Upper lobe of left lung (tissue), 6 donors: Measurements from ENCODE around the gene TRIM56. TPM values are rescaled to one million over a fixed set of nuclear protein-coding genes. Genes with fewer than 3 reads are reported as not detected.

Source experiments
- ATAC-seq, 2 donors: fragments of 200-7000 bp; cut with Tn5 transposase; one replicate each; pipeline ENCODE4 v1.9.1; 2022; ENCODE audit warnings: mild to moderate bottlenecking in 2 of 2, moderate library complexity in 2 of 2; ENCODE audit not compliant: low FRiP score in 2 of 2
- DNase-seq, 2 donors: peaks; one replicate each; pipeline ENCODE4 v3.0.0-alpha.2; 2019 to 2020
- H3K27ac ChIP-seq, 4 donors: fragments of 200-600 bp; sonication (generic); one replicate each; pipeline ENCODE4 v1.5.1; 2016 to 2019
- H3K27me3 ChIP-seq, 4 donors: fragments of 200-600 bp; sonication (generic); one replicate each; pipeline ENCODE4 v1.5.1; 2017 to 2019
- H3K36me3 ChIP-seq, 4 donors: fragments of 200-600 bp; sonication (generic); one replicate each; pipeline ENCODE4 v1.5.1; 2016 to 2019
- H3K4me1 ChIP-seq, 4 donors: fragments of 200-600 bp; sonication (generic); one replicate each; pipeline ENCODE4 v1.5.1; 2018 to 2019
- H3K4me3 ChIP-seq, 4 donors: fragments of 200-600 bp; sonication (generic); one replicate each; pipeline ENCODE4 v1.5.1; 2017 to 2019; ENCODE audit warnings: mild to moderate bottlenecking in 2 of 4, moderate library complexity in 1 of 4
- H3K9me3 ChIP-seq, 4 donors: fragments of 200-600 bp; sonication (generic); one replicate each; pipeline ENCODE4 v1.5.1; 2018 to 2019
- EP300 ChIP-seq, 4 donors: sonication (generic); formaldehyde crosslinking; IDR thresholded peaks; one replicate each; pipeline ENCODE4 v1.5.1; 2017; ENCODE audit warnings: antibody characterized with exemption in 4 of 4, control low read depth in 2 of 4
- POLR2A ChIP-seq, 4 donors: fragments of 450-650 bp; IDR thresholded peaks; one replicate each; pipeline ENCODE4 v1.5.1; 2016 to 2017; ENCODE audit warnings: antibody characterized with exemption in 4 of 4, mild to moderate bottlenecking in 2 of 4
- POLR2AphosphoS5 ChIP-seq, 2 donors: sonication (generic); formaldehyde crosslinking; IDR thresholded peaks; one replicate each; pipeline ENCODE4 v1.5.1; 2017; ENCODE audit warnings: antibody characterized with exemption in 2 of 2
- WGBS, 2 donors: methylation state at CpG; one replicate each; pipeline ENCODE4 v1.1.5; 2017 to 2018; 5-methylcytosine and 5-hydroxymethylcytosine counted together
- total RNA-seq, 6 donors: library from RNA; depleted of rRNA in 4 of 6; stranded (reverse); fragments of >200 nt in 4 of 6; gene quantifications; one replicate each; pipeline versions ENCODE4 v1.1.0 to v1.2.1, GENCODE V29; 2016 to 2021
- TF ChIP-seq, protein P1 (sequence below), 6 experiments: fragments of 450-650 bp in 4 of 6; fragments of 200-600 bp in 2 of 6; sonication (generic) in 2 of 6; IDR thresholded peaks; one replicate each; pipeline ENCODE4 v1.5.1; 2016 to 2019; ENCODE audit warnings: antibody characterized with exemption in 6 of 6
- donor health status: DM: no; HTN: no; CAD: no; lungs with moderate emphysema.
- donor health status: DM: no; HTN: yes; CAD: no; lungs with severe emphysema.

TRIM56 gene
- total RNA-seq, 6 donors from 2014 or later, result 25.4 to 66.1 (median 51.3) TPM

DNA sequence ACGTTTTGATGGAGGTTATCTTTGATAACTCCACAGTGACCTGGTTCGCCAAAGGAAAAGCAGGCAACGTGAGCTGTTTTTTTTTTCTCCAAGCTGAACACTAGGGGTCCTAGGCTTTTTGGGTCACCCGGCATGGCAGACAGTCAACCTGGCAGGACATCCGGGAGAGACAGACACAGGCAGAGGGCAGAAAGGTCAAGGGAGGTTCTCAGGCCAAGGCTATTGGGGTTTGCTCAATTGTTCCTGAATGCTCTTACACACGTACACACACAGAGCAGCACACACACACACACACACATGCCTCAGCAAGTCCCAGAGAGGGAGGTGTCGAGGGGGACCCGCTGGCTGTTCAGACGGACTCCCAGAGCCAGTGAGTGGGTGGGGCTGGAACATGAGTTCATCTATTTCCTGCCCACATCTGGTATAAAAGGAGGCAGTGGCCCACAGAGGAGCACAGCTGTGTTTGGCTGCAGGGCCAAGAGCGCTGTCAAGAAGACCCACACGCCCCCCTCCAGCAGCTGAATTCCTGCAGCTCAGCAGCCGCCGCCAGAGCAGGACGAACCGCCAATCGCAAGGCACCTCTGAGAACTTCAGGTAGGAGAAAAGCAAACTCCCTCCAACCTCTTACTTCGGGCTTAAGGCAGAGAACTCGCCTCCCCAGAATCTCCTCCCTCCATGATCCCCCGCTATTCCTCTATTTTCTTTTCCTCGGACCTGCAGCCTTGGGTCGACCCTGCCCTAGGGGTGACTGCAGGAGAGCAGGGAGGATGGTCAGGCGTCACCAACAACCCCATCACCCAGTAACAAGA is 41.6 kb downstream of the TRIM56 start, which contains the start of gene SERPINE1:
Gene SERPINE1, plus strand, starts transcription at position 454 of the 809 bp plus-strand sequence. CDS start 1,290 bp downstream, outside the sequence.
- H3K27ac ChIP-seq, result peak within 1 kb of the TSS; percentile 82 to 87 (median 84)
- DNase-seq (peak; percentile 65 to 84), ATAC-seq (peak; percentile 79 to 90)
- TF ChIP-seq, protein P1, sequence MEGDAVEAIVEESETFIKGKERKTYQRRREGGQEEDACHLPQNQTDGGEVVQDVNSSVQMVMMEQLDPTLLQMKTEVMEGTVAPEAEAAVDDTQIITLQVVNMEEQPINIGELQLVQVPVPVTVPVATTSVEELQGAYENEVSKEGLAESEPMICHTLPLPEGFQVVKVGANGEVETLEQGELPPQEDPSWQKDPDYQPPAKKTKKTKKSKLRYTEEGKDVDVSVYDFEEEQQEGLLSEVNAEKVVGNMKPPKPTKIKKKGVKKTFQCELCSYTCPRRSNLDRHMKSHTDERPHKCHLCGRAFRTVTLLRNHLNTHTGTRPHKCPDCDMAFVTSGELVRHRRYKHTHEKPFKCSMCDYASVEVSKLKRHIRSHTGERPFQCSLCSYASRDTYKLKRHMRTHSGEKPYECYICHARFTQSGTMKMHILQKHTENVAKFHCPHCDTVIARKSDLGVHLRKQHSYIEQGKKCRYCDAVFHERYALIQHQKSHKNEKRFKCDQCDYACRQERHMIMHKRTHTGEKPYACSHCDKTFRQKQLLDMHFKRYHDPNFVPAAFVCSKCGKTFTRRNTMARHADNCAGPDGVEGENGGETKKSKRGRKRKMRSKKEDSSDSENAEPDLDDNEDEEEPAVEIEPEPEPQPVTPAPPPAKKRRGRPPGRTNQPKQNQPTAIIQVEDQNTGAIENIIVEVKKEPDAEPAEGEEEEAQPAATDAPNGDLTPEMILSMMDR (IDR thresholded peaks at IDR 0.05), result peak in 2 of 6 experiments; percentile 11 to 19
- TF ChIP-seq POLR2AphosphoS5 (IDR thresholded peaks at IDR 0.05) (peak; percentile 82 to 97), POLR2A (IDR thresholded peaks at IDR 0.05) (peak; percentile 66 to 91 (median 88)), EP300 (IDR thresholded peaks at IDR 0.05) (peak in 2 of 4 donors; percentile 52 to 82)
- peaks cover under 1 to 17% (median 3%) of the 10 kb centered on the region in 4 donors for H3K36me3 ChIP-seq
- H3K9me3 ChIP-seq, result no peaks in the 10 kb centered on the region
- peak within 1 kb of the TSS; percentile 15 to 52 (median 35) for H3K4me3 ChIP-seq
- H3K4me1 ChIP-seq, result peaks cover 43 to 69% (median 49%) of the 10 kb centered on the region in 4 donors
- 5 to 6% methylated on average over 17 to 22 of the region's 22 CpGs for WGBS, 2 donors
- H3K27me3 ChIP-seq, result no peaks in the 10 kb centered on the region

GRCh38 chr7:101127460-101128039 is 42.3 kb downstream of the TRIM56 start:
- no peak for TF ChIP-seq POLR2A (IDR thresholded peaks at IDR 0.05)
- TF ChIP-seq EP300 (IDR thresholded peaks at IDR 0.05), result no peak
- DNase-seq (no peak), ATAC-seq (no peak)
- peaks cover 36 to 66% (median 45%) of the 10 kb centered on the region in 4 donors for H3K4me1 ChIP-seq
- H3K9me3 ChIP-seq, result no peaks in the 10 kb centered on the region
- H3K36me3 ChIP-seq, result peaks cover 5 to 24% (median 6%) of the 10 kb centered on the region in 4 donors
- H3K4me3 ChIP-seq, result peak overlapping the region; percentile 15 to 52 (median 35)
- WGBS, 2 donors, result 70 to 76% methylated on average over 3 of the region's 3 CpGs
- no peaks in the 10 kb centered on the region for H3K27me3 ChIP-seq
- peak overlapping the region; percentile 49 to 86 (median 73) for H3K27ac ChIP-seq

DNA sequence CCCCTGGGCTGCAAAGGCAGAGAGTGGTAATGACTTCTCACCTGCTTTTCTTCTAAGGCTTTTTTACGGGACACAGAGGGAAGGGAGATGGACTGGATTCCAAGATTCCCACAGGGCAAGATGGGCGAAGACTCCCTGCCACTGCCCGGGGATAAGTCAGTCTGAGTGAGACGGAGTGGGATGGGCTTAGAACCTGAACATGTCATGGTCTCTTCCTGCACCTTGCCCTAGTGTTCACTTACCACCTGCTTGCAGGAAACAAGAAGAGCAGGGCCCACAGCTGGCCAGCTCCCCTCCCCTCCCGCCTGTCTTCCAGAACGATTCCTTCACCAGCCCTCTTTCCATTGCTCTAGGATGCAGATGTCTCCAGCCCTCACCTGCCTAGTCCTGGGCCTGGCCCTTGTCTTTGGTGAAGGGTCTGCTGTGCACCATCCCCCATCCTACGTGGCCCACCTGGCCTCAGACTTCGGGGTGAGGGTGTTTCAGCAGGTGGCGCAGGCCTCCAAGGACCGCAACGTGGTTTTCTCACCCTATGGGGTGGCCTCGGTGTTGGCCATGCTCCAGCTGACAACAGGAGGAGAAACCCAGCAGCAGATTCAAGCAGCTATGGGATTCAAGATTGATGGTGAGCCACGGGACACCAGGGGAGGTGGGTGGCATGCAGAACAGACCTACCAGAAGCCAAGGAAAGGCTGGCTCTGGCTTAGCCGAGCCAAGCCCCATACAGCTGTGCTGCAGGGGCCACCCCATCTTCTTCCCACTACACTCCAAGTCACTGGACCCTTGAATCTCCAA is 43.0 kb downstream of the TRIM56 start:
- Histone ChIP-seq H3K27me3 (no peaks in the 10 kb centered on the region), H3K4me3 (peak overlapping the region in 3 of 4 donors; percentile 31 to 52 (median 39)), H3K27ac (peak overlapping the region; percentile 49 to 86 (median 73)), H3K4me1 (peaks cover 32 to 60% (median 38%) of the 10 kb centered on the region in 4 donors), H3K9me3 (no peaks in the 10 kb centered on the region), H3K36me3 (peaks cover 5 to 30% (median 7%) of the 10 kb centered on the region in 4 donors)
- no peak for DNase-seq
- no peak for ATAC-seq
- TF ChIP-seq POLR2A (IDR thresholded peaks at IDR 0.05), result no peak
- TF ChIP-seq EP300 (IDR thresholded peaks at IDR 0.05), result no peak
- peak in 1 of 2 donors; percentile 58 for TF ChIP-seq POLR2AphosphoS5 (IDR thresholded peaks at IDR 0.05)
- TF ChIP-seq, protein P1 (IDR thresholded peaks at IDR 0.05), result no peak
- WGBS, 2 donors, result 78% methylated on average over 10 to 14 of the region's 14 CpGs

GRCh38 chr7:101129603-101130117 is 44.4 kb downstream of the TRIM56 start:
- Histone ChIP-seq H3K27ac (no peak overlapping the region), H3K9me3 (no peaks in the 10 kb centered on the region)
- ATAC-seq, result no peak

More at GRCh38 chr7:101129603-101130117, 44.4 kb downstream of the TRIM56 start:
- Histone ChIP-seq H3K4me3 (peak overlapping the region in 1 of 4 donors; percentile 52), H3K4me1 (peaks cover 20 to 46% (median 25%) of the 10 kb centered on the region in 4 donors), H3K27me3 (no peaks in the 10 kb centered on the region), H3K36me3 (peaks cover 5 to 44% (median 13%) of the 10 kb centered on the region in 4 donors)
- 67 to 88% methylated on average over 3 of the region's 3 CpGs for WGBS, 2 donors
- DNase-seq, result no peak
- TF ChIP-seq EP300 (IDR thresholded peaks at IDR 0.05) (no peak), POLR2AphosphoS5 (IDR thresholded peaks at IDR 0.05) (no peak), POLR2A (IDR thresholded peaks at IDR 0.05) (no peak)
- TF ChIP-seq, protein P1 (IDR thresholded peaks at IDR 0.05), result no peak
